HS-5 (cell line): Measurements from ENCODE around the gene CHMP5.
A peak's percentile ranks its signal among the peaks of the same experiment; 100 is the strongest.

Experiments
- DNase-seq: peaks from one replicate; pipeline ENCODE4 v3.0.0-alpha.2; 2012; ENCODE audit warnings: low read depth

The CHMP5 gene

DNA sequence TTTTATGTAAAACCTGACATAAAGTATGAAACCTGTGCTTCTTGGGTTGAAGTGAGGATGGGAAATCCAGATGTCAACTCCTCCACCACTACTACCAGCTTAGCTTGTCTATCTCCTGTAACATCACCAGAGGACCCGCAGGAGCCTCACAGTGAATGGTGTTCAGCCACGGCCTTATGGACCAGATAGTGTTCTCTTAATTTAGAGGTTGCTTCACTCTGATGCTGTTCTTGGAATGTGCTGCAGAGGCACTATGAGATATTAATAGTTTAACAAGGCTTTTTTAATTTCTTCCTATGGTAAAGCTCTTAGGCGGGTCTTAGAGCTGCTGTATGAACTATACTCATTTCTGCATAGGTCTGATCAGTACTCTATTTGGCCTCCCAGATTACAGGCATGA, 53.4 kb downstream of the CHMP5 start:
- DNase-seq = no peak

DNA sequence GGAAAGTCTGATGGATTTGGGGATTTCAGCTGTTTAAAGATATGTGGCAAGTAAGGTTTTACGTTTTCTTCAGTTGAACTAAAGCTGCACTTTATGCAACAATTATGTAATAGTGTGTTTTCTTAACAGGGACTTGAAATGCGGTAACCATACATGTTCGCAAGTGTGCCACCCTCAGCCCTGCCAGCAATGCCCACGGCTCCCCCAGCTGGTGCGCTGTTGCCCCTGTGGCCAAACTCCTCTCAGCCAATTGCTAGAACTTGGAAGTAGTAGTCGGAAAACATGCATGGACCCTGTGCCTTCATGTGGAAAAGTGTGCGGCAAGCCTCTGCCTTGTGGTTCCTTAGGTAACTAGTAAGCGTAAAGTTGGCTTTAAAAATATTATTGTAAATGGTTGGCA, 53.9 kb downstream of the CHMP5 start:
- DNase-seq = no peak

DNA sequence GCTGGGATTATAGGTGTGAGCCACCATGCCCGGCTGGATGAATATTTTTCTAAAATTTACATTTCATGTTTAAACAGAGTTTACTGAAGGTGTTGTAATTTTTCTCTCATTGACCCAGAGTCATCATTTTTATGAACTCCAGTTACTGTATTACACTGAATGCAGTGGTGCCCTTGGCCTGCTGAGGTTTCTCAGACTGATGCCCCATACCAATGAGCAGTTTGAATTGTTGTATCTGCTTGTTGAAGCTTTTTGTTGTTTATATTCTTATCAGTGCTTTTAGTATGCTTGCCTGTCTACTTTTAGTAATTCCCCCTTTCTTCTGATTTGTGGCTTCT, 55.4 kb downstream of the CHMP5 start:
- DNase-seq = no peak

DNA sequence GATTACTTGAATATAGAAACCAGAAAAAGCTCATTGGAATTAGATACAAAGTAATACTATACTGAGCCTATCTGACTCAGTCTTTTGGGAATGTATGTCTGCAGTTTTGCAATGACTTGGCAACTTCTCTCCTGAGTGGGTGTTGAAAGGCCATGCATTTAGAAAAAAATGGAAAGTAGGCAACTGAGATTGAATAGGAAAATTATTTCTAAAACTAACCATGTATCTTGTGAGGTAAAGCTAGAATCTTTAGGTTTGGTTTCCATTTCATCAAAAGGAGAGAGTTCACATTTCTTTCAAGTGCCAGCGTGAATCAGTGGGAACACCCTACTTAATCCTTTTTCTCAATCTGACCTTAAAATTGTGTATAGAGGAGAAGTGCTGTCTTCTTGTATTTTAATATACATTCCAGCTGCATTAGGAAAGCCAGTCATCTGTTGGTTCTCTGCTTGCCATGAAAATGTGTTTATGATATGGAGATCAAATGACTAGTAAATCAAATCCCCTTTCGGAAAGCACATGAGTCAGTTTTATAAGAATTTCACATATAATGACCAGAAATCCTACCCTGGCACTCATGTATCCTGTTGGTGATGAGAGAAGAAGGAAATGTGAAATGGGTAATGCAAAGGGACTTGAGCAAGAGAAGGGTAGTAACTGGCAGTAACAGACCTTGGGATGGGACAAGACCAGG, 55.9 kb downstream of the CHMP5 start:
- DNase-seq = peak; percentile 94

DNA sequence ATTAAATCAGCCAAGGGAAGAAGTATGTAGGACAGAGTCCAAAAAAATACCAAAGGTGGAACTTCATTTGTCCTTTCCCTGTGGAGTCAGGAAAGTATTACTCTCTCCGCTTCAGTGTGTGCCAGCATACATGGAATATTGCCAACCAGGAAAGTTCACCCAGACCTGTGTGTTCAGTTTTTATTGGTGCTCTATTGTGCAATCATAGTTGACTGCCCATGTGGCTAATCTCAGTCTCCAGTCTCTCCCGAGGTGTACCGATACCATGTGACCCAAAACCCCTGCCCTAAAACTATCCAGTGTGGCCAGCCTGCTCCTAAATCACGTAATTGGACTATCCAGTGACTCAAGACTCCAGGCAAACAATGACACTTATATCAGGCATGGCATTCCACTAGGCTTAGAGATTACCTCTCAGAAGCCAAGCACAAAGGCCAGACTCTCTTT, 64.3 kb downstream of the CHMP5 start:
- DNase-seq = peak; percentile 95

DNA sequence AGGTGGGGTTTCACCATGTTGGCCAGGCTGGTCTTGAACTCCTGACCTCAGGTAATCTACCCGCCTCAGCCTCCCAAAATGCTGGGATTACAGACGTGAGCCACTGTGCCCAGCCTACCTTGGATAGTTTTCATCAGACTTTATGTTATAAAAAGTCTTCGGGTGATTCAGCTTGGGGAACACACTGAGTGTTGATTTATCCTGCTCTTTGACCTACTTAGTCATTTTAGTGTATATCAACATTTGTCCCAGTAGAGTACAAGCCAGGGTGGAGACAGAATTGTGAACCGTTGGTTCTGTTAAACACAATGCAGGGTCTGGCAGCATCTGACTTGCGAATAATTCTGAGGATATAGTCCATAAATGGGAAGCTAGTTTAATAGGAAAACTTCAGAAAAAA, 65.1 kb downstream of the CHMP5 start:
- DNase-seq = no peak

DNA sequence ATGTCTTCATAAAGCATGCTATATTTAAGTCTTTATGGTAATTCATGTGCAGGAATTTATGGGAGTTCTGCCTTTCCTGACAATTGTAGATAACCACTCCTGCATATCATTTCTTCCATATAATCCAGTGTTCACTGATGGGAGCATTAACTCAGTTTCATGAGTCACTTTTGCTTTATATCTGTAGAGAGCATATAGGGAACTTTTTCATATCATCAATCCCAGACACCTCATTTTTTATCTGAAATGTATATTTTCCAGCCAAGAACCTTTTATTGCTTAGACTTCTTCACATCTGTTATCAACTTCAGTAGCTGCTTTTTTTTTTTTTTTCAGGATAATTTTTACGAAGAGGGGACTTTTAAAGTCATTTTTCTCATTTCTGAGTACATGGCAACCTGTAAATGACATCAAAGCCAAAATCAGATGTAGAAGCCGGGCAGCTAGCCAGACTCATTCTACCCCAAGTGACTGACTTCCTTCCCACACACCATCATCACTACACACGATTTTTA, 66.6 kb downstream of the CHMP5 start:
- DNase-seq = no peak
